Measurements from ENCODE around the gene CAPZB.
"Not testable (repeated sequence)": the region's sequence is repeated elsewhere in the genome, so short reads cannot be mapped to it uniquely, and the experiment has no call there.

The CAPZB gene

DNA sequence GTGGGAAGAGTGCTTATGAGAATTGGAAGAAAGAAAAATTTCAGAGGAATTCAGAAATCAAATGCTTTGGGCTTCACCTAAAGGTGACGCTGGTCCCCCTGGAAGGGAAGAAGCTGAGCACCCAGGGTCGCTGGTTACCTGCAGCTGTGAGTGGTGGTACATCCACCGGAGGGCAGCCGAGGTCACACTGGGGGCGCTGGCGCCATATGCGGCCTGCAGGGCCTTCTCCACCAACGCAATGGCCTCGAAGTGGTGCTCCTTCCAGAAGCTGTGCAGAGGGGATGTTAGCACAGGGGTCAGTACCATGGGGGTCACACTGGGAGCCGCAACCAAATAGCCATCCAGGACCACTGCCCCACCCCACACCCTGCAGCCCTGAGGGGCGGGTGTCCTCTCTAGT is 179.5 kb downstream of the CAPZB start:
- DNase-seq: no peak

DNA sequence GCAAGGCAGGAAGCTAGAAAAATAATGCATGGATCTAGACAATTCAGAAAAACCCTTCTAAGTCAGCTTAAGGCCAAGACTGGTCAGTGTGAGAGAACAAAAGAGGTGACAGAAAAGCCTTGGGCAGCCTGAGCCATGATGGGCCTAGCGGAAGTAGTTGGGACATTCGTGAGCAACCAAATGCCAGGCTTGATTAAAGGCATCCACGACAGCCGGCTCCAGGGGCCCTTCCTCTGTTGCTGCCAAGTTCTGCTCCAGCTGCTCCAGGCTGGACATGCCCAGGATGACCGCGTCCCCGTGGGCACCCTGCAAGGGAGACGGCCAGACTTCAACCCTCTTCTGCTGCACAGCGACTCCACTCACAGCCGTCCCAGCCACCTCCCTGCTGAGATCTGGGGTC is 181.3 kb downstream of the CAPZB start:
- not testable (repeated sequence) for DNase-seq

DNA sequence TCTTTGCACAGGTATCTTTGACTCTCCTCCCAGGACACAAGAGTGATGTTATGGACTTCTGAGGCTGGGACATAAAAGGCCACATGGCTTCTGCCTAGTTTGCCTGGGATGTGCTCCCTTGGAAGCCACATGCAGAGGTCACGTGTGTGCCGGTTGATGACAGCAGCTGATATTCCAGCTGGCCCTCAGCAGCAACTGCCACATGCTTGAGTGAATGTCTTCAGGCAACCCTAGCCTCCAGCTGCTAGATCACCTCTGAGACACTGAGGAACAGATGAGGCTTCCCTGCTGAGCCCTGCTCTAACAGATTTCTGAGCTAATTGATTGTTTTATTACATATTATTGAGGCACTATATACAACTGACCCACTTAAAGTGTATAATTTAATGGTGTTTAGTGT is 185.1 kb downstream of the CAPZB start:
- peak; percentile 8 for DNase-seq

DNA sequence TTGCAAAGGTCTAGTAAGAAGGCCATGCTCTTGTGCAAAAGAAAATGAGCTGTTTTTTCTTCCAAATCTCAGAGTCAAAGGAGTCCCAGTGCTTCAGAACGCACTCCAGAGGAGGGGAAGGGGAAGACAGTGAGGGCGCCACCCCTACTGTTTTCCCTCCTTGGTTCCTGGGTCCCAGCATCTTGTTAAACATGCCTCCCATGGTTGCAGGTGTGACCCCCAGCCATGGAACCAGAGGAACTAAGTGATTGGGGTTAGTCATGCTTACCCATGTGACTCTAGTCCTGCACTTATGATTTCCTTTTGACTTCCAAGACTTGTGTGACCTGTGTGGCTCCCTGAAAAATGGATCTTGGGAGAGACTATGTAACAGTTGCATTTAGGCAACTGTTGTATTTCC is 190.7 kb downstream of the CAPZB start:
- DNase-seq: no peak

DNA sequence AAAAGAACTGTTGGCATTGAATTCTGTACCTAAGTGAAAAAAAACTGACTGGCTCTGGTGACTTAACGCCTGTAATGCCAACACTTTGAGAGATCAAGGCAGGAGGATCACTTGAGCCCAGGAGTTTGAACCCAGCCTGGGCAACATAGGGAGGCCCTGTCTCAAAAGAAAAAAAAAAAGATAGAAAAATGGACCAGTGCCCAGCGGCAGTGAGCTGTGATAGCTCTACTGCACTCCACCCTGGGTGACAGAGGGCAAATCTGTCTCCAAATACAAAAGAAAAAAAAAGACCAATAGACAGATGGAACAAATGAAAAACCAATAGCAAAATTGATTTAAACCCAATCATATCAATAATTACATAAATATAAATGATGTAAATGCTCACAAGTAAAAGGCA is 196.1 kb downstream of the CAPZB start:
- DNase-seq: no peak
